Germinal center (tissue), 1 donor: ENCODE results near the gene LAMTOR3.

Source experiments
- DNase-seq: peaks from one replicate; pipeline ENCODE4 v3.0.0; 2012; ENCODE audit warnings: mixed read lengths, low spot score

LAMTOR3 gene, protein sequence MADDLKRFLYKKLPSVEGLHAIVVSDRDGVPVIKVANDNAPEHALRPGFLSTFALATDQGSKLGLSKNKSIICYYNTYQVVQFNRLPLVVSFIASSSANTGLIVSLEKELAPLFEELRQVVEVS

DNA sequence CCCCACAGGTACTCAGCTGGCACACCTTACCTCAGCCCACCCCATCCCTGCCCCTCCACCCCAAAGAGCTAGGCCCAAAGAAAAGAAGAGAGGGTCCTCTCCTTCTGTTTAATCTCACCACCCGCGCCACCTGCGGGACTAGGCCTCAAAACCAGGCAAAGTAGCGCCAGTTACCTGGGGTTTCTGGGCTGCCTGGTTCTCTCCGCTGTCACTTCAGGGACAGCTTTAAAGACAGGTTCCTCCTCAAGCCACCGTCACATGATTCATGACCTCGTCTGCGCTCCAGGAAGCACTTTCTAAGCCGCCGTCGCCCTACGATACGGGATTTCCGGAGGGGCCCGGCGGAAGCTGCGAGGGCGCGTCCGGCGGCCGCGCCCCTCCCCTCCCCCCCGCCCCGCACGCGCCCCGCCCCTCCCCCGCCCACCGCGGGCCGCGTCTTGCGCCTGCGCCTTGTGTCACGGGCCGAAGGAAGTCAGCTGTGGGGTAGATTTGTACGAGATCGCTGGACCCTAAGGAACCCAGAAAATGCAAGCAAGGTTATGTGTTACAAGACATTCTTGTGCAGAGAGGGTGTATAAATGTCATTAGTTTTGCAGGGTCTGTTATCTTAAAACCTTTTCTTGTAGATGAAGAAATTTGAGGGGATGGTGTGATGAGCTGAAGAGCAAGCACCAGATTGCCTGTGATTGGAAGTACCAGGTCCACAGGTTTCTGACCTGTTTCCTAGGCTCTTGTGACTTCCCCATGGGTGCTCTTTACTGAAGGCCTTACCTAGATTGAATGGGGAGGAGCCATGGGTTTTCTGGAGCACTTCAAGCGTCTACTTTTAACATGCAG lies at the start of gene LAMTOR3:
LAMTOR3 (minus strand) TSS at position 267 of the 837 bp plus-strand sequence. CDS start 464 bp downstream, outside the sequence.
- peak; percentile 93 for DNase-seq

DNA sequence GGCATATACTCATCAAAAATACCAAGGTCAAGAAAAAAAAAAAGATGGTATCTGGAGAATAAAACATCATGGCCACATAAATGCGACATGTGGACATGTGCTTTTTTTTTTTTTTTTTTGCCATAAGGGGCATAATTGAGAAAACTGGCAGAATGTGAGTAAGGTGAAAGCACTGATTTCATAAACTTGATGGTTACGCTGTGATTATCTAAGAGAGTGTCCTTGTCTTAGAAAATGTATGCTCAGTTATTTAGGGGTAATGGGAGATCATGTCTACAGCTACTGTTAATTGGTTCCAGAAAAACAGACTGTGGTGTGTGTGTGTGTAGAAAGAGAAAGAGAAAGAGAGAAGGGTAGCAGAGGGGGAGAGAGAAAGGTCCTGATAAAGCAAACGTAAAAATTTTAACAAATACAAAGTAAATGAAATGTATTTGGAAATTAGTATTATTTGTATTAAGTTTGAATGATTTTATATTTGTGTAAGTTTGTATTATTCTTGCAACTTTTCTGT lies 44.1 kb upstream of the LAMTOR3 start:
- DNase-seq, result no peak

DNA sequence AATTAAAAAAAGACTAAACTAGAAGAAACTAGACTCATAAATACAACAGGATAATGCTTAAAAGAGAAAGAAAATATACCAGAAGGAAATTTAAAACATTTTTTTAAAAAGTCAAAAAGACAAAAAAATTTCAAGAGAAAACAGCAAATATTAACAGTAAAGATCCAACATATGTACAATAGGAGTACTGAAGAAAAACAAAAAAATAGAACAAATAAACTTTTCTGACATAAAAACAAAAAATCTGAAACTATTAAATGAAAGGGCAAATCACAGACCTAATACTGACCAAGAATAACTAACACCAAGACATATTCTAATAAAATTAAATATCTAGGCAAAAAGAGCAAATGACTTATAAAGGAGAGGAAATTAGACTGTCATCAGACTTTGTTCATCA lies 40.7 kb upstream of the LAMTOR3 start:
- DNase-seq, result no peak

DNA sequence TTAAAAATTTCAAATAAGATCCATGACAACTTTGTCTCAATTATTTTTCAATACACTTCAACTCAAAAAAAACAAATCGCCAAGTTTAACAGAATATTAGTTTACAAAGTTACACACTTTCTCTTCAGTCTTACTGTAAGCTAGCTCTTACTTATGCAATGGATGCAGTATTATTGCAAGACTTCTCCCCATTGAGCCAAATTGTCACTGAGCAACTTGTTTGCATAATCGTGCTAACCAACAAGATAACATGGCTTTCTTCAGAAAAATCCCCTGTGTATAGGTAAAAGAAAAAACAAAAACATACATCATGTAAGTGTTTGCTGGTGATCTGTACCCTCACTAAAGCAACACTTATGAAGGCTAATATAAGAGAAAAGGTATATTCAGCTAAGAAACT lies 33.3 kb upstream of the LAMTOR3 start:
- DNase-seq, result no peak

DNA sequence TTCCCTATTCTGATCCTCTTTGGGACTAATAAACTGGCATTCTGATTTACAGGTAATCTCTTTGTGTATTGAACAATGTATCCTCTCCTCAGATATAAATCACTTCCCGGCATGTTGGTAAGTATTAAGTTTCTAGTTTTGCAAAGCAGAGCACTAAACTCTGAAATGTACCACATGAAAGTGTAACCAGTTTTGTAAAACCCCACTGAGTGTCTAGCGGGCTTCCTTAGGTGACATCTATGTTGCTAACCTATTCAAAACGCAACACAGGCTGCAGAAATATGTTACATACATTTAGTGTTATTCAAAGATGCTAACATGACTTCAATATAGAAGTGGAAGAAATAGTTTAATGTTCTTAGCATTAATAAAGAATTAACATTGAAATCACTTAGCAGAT lies 26.9 kb upstream of the LAMTOR3 start:
- DNase-seq, result no peak

DNA sequence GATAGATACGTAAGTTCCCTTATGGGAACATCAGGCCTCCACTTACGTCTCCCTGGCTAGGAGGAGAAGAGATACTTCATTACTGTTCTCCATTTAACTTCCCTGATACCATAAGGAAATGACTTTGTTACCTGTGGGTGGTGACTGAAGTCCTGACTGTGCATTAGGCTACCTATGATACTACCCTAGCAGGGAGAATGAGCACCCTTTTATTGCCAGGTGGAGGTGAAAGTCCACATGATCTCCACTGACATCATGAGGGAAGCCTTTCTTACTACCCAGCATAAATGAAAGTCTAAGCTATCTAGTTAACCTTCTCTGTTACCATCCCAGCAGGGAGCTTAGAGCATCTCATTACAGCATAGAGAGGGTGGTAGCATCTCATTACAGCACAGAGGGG lies 24.4 kb upstream of the LAMTOR3 start:
- DNase-seq, result no peak

DNA sequence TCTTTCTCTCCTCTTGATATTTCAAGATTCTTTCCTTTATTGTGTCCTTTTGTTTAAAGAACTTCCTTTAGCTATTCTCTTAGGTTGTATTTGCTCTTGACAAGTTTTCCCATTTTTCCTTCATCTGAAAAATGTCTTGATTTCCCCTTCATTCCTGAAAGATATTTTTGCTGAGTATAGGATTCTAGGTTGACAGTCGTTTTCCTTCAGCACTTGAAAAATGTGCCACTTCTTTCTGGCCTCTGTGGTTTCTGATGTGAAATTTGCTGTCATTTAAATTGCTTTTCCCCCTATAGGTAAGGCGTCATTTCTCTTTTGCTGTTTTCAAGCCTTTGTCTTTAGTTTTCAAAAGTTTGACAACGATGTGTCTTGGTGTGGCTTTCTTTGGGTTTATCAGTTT lies 23.3 kb upstream of the LAMTOR3 start:
- DNase-seq, result no peak

DNA sequence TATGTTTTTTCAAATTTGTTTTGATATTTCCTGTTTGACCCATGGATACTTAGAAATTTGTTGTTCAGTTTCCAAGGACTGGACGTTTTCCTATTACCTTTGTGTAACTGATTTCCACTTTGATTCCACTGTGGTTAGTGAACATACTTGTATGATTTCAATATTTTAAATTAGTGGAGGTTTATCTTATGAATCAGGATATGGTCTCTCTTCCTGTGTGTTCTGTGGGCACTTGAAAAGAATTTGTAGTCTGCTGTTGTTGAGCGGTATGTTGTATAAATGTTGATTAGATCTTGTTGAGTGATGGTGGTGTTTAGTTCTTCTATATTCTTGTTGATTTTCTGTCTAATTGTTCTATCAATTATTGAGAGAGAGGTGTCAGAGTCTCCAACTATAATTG lies 21.2 kb upstream of the LAMTOR3 start:
- DNase-seq, result no peak

DNA sequence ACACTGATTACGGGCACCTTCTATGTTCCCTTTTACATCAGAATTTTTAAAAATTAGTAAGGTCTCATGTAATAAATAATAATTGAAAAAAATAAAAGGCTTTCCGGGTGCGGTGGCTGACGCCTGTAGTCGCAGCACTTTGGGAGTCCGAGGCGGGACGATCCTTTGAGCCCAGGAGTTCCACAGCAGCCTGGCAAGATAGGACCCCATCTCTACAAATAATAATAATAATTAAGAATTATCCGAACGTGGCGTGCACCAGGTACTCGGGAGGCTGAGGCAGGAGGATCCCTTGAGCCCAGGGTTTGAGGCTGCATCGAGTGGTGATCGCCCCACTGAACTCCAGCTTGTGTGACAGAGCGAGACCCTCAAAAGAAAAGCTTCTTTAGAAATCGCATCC lies 771 bp upstream of the LAMTOR3 start:
- no peak for DNase-seq

DNA sequence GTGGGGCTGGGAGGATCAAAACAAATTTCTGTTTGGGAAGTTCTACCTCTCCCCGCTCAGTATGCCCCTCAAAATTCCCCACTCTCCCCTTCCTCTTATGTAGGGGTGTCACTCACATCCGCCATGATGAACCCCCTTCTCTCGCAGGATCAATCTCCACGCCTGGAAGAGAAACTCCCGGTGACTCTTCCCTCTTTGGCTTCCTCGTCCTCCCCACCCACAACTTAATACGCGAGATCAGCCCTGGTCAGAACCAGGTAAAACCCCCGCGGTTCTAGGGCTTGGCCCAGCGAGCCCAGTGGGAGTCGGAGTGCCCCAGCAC lies 427 bp downstream of the LAMTOR3 start:
- no peak for DNase-seq

DNA sequence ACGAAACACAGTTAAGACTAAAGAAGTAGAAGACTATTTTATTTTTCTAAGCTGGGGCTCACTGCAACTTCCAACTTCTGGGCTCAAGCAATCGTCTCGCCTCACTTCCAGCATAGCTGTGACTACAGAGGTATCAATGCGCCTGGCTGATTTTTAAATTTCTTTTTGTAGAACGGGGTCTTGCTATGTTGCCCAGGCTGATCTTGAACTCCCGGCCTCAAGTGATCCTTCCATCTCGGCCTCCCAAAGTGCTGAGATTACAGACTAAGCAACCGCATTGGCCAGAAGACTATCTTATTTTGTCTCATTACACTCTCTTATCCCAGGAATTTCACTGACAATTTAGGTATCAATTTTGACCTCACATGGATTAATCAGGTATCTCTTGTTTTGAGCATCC lies 1.2 kb downstream of the LAMTOR3 start:
- no peak for DNase-seq

DNA sequence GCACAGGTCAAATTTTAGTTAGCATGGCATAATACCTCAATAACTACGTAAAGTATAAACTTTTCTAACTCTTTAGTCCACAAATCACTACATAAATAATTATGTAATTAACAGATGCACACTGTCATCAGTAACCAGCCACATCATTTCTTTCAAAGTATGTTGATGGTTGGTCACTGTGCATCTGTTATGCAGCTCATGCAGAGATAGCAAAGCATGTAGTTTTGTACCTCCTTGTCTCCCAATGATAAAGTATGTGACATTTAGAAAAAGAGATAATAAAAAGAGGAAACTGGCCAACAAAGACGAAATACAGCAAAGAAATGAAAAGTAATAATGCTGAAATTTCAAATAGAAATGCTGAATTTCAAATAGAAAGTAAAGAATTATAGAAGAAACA lies 2.9 kb downstream of the LAMTOR3 start:
- DNase-seq, result no peak

DNA sequence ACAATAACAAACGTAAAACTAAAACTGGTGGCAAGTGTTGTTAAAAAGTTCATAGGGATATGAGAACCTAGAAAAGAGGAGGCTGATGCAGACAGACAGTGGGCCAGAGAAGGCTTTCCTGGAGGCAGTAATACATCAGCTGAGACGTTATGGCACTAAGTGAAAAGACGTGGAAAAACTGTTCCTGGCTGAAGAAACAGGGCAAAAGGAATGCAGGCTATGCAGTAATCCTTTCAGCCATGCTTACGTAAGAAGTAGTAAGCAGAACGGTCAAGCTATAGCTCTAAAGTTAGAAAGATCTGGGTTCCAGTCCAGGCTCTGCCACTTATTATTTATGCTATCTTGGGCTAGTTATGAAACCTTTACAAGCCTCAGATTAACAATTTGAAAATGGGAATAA lies 6.4 kb downstream of the LAMTOR3 start:
- no peak for DNase-seq

DNA sequence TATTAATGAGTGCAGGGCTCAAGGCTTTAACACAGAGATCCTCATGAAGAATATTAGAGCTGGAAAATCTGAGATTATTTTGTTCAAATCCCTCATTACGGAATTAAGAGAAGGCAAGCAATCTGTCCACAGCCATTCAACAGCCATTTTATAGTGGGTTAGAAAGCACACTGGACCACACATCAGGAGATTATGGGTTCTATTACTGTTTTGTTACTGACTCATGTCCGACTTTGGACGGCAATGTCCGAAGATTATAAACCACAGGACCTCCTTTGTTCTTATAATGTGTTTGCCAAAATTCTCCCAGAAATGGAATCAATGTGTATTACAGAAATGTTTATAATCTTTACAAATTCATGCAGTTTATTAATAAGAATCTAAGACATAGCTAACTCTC lies 8.1 kb downstream of the LAMTOR3 start:
- DNase-seq, result no peak

DNA sequence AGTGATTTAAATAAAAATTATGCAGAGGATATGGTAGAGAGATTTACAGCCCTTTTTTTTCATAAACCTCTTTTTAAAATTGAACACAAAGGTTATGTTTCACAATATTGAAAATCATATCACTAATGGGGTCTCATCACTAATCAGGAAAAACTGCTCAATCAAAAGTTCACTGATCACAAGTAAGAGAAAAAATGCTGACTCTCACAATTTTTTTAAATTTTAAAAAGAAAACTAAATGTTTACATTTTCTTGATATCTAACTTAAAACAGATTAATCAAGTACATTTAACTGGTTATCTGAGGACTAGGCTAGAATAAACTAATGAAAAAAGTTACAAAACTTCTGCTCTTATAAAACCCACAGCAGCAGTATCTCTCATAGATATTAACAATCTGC lies 8.5 kb downstream of the LAMTOR3 start:
- DNase-seq, result no peak

DNA sequence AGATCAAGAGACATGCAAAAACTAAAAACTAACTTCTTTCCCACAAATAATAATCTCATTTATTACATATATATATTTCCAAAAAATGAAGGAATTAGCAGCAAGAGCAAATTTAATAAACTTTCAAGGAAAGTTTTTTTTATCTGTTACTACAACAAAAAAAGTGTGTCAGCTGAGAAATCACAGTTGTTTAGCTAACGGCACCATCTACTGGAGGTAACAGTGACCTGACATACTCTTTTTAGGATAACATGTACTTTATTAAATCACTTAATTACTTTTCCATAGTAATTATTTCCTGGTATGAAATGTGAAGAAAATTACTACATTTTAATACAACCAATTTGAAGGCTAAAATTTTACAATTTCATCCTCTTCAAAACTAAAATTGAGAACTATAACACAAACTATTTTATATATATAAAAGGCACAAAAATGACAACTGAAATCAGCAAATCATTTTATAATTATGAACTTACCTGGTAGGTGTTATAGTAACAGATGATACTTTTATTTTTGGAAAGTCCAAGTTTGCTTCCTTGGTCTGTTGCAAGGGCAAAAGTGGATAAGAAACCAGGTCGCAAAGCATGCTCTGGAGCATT lies 9.1 kb downstream of the LAMTOR3 start:
- DNase-seq, result peak; percentile 24

DNA sequence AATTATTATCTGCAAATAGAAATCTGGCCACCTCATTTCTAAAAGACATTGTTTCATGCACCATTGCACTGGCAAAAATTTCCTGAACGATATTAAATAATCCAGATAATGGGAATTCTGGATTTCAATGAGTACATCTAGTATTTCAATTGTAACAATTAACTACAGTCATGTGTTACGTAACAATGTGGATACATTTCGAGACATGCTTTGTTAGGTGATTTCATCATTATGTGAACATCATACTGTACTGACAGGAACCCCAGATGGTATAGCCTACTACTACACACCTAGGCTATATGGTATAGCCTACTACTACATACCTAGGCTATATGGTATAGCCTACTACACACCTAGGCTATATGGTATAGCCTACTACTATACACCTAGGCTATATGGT lies 14.8 kb downstream of the LAMTOR3 start:
- no peak for DNase-seq

DNA sequence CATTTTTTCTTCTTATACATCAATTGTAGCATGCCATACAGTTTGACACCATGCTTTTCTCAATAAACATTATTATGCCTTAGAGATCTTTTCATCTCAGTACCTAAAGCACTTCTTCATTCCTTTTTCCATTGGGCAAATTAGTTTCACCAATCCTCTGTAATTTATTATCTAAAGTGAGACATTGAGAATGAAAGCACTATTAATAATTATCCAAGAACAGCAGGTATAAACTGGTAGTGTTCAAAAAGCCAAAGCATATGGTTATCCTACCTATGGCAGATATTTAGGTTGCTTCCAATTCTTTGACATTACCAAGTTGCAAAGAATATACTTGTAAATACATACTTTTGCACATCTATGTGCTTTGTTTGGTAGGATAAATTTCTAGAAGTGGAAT lies 15.6 kb downstream of the LAMTOR3 start:
- DNase-seq, result no peak

DNA sequence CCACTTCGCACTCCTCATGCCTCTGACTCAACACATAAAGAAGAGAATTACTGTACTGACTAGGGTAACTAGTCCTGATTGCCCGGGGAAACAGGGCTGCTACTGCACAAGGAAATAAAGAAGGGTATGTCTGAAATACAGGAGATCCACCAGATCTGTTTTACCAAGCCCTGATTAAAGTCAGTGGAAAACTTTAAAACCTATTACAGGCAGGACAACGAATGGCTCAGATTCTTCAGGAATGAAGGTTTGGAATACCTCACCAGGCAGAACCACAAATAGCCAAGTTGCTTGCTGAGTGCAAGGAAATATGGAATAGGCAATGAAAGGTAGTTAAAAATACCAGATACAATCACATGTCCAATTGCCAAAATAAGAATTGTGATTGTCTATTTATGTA lies 17.3 kb downstream of the LAMTOR3 start:
- no peak for DNase-seq

DNA sequence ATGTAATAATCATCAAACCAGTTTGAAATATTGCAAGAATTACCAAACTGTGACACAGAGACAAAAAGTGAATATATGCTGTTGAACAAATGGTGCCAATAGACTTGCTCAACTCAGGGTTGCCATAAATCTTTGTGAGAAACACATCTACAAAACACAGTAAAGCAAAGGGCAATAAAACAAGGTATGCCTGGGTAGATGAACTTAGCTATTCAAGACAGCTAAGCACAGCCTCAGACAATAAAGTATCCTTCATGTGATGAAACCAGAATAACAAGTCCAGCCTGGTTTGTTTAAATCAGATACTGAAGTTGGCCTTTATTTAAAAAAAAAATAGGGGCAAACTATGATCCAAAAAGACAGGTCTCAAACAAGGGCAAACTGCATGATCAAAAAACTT lies 19.2 kb downstream of the LAMTOR3 start:
- no peak for DNase-seq

DNA sequence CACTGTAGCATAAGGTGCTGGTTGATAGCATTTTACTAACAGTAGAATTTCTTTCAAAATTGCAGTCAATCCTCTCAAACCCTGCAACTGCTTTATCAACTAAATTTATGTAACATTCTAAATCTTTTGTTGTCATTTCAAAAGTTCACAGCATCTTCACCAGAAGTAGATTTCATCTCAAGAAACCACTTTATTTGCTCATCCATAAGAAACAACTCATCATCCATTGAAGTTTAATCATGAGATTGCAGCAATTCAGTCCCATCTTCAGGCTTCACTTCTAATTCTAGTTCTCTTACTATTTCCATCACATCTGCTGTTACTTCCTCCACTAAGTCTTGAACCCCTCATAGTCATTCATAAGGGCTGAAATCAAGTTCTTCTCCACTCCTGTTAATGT lies 21.7 kb downstream of the LAMTOR3 start:
- DNase-seq, result no peak

DNA sequence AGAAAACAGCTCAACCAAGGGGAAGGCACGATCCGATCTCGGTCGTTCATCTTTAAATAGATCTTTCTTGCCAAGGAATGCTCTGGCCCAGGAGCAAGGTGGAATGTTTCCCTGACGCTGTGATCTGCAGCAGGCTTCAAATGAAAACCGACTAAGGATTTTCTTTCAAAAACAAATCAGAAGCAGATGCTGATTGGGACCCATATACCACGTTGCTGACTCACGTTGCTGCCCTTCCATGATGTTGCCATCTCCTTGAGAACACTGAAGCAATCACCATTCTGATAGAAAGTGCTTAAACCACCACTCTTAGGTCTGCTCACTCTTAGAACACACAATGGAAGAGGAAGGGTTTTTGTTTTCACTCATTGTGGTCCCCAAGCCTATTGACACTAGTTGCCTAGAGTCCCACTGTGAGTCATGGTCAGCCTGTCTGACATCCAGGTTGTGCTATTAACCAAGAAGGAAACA lies 26.1 kb downstream of the LAMTOR3 start:
- no peak for DNase-seq

DNA sequence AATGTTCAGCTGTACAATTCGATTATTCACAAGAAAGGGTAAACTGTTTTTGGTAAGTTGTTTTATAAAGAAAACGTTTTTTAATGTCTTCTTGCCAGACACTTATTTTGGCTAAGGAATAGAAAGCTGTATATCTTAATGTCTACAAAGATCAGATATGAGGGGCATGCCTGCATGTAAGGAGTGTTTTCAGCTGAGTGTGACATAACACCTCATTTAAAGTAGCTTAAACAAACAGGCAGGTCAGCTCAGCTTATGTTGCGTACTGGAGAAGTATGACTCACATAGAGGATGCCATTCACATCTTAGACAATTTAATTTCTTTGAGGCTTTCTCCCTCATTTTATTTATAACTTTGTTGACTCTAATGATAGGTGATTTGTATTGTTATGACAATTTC lies 30.4 kb downstream of the LAMTOR3 start:
- DNase-seq, result no peak
